GM21528 (cell line): ENCODE results near the gene EHF.
"Not testable (repeated sequence)": the region's sequence is repeated elsewhere in the genome, so short reads cannot be mapped to it uniquely, and the experiment has no call there.

Experiments
- ATAC-seq: cut with Tn5 transposase; IDR thresholded peaks from one replicate; pipeline ENCODE4 v1.9.1; 2021; ENCODE audit warnings: mild to moderate bottlenecking, moderate library complexity; ENCODE audit not compliant: unreplicated experiment, low FRiP score

The EHF gene

DNA sequence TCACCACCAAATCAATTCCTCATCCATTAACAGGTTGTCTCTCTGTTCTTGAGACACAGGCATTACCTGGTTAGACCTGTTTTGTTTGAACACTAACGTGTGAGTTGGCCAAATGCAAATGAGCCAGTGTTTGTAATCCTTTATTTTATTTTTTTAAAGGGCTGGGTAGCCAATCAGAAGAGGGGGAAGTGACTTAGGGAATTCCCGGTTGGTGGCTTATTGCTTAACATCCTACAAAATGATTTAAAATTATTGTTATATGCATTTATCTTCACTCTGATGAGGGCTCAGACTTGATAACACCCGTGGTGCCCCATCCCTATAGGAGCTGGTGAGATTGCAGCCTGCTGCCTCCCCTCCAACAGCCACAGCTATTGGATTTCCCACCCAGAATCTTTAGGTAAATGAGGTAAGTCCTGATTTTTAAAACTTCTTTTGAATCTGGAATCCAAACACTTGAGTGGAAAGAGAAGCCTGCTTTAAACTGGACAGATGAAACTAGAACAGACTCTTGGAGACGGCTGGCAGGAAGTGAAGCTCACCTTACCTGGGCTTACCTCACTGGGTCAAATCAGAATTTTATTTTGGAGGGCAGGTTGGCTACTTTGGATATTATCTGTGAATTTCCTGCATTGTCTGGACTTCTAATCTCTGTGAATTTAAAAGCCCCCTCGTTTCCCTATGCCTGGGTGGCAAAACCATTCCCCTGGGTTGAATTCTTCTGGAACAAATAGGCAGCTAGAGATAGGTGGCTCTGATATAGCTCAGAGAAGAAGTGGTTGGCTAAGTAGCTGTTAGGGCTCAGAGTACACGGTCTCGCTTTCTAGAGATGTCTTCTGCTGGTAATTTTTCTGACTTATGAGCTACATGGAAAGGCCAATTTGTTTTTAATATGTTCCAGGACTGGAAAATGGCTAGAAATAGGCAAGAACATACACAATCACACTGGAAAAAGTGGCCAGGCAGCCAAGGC lies at the start of gene EHF:
EHF (plus strand) TSS at position 274 of the 973 bp plus-strand sequence. CDS start 21,538 bp downstream, outside the sequence.
- no peak for ATAC-seq

DNA sequence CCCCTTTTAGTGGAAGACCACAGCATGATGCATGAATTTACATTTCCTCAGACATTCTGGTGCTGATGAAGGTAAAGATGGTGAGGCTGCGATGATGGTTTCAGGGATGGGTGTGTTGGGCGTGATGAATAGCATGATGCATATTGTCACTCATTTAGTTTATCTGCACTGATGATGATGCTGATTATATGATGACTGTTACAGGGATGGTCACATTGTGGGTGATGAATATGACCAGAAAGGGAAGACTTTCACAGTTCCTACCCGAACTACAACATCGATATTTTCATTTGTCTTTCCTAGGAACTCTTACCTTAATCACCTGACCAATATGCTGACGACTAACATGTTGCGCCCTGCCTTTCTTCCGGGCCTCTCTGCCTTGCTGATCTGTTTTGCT lies 47.4 kb upstream of the EHF start:
- no peak for ATAC-seq

DNA sequence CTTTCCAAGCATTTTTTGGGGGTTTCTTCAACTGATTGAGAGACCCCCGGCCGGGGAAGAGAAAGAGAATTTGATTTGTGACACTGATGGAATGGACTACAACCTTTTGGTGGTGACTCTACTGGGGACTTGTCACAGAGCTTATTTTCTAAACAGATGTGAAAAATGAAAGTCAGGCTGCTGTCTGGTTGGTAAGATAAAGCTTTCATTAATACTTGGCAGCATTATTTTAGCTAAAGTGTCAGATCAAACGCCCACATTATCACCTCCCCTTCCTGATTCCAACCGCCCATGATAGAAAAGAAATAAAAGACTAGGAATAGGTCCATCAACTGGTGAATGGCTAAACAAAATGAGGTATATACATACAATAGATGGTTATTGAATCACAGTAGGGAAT lies 45.6 kb upstream of the EHF start:
- ATAC-seq, result no peak

DNA sequence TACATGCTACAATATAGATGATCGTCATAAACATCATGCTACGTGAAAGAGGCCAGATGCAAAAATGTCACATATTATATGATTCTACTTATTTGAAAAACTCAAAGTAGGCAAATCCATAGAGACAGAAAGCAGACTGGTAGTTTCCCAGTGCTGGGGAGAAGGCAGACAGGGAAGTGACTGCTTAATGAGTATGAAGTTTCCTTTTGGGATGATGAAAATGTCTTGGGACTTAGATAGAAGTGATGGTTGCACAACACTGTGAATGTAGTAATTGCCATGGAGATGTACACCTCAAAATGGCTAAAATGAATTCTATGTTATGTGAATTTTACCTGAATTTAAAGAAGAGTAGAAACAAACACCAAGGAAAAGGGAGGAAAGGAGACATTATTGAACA lies 45.2 kb upstream of the EHF start:
- no peak for ATAC-seq

DNA sequence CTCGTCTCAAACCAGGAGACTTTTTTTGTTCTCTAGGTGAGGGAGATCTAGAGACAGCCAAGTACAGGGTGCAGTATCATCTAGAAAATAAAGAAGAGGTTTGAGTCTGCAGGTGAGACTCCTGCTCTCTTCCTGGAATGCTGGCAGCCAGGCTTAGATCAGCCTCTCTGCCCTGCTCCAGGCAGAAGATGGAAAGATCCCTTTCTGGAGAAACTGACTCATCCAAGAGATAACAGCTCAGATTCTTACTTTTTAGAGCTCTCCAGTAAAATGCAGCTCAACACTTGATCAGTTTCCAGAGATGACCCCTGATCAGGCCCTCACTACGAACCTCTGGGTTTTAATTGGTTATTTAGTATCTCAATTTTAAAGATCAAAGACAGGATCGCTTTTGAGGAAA lies 44.6 kb upstream of the EHF start:
- ATAC-seq, result no peak

DNA sequence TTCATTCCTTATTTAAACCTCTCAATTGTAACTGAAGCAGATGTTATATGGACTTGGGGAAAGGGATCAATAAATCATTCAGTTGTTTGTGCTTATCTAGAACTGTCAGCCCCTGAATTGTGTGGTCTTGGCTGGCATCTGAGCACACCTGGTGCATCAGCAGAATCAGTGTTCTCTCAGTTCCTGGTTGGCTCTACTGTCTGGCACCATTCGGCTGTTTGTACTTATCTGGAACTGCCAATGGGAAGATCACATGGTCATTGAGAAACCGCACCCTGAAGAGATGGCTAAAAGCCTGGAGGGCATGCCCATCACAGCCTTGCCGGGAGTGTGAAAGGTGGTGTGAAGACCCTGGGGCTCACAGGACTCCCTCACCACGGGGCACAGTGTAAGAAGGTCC lies 37.1 kb upstream of the EHF start:
- no peak for ATAC-seq

DNA sequence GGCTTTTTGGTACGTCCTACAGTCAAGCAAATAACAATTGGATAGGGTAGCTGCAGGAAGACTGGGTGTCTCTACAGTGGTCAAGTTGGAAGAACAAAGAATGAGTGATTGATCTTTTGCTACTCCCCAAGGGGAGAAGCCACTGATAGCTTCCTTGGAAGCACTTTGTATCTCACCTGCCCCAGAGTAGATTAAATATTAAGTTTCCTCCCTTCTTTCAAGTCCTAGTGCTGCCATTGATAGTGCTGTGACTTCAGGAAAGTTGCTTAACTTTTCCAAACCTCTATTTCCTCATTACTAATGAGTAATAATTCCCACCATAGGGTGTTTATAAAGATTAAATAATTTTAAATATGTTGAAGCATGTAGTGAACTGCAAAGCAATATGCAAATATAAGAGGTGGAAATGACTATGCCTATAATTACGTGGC lies 35.6 kb upstream of the EHF start:
- ATAC-seq, result peak; percentile 18

DNA sequence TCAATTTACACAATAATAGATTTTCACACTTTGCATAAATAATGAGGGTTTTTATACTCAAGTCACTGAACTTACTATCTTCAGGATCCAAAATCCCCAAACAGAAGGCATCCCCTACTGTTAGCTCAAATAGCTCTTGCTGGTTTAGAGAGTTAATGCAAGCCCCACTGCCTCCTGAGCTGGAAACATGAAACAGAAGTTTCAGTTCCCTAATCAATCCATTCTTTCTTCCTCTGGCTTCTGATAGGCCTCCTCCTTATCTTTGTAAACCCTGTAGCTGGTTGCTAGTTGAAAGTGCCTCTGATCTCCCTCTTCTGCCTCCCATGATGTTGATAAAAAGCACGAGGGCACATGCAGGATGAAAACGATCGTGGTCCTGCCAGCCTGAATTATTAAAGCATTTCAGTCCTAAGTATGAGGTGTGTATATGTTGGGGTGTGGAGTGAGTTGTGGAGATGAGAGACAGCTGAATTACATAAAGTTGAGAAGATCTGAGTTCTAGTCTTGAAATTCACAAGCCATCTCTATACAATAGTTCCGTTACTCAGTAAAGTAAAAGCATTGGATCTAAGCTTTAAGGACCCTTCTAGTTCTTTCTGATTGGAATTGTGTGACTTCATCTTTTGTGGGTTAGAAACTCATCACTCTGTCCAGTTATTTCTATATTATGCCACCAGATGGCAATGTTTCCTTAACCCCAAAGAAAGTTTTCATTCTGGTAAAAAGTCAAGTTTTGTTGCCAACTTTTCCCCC lies 35.0 kb upstream of the EHF start:
- peak; percentile 77 for ATAC-seq

DNA sequence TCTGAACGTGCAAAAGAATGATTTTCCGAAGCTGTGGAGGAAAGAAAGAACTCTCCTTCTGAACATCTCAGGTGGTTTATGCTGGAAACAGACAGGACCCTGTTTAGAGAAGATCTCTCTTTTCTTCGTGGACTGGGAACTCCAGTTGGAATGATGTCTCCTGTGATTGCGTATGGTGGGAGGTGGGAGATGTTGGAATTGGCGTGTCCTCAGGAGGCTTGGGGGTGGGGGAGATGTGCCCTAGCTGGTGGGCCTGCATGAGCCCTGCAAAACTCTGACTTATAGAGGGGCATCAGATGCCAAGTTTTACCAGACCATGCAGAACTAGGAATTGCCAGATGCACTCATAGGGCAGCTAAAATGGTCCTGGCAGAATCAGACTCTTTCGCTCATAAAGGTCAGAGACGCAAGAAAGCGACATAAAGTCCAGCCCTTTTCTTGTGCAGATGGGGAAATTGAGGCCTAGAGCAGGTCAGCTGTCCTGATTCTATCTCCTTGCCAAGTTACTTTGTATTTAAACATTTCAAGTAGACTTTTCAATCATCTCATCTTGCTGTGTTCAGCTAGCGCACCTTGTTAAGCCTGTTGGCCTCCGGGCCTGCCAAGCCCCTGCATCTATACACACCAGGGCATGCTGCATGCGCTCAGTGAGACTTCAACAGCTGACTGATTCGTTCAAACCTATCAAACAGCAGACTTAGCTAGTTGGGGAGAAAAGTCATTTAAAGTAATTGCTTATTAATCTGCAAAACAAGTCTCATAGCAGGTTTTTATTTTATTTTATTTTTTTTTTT lies 34.2 kb upstream of the EHF start:
- ATAC-seq, result no peak

DNA sequence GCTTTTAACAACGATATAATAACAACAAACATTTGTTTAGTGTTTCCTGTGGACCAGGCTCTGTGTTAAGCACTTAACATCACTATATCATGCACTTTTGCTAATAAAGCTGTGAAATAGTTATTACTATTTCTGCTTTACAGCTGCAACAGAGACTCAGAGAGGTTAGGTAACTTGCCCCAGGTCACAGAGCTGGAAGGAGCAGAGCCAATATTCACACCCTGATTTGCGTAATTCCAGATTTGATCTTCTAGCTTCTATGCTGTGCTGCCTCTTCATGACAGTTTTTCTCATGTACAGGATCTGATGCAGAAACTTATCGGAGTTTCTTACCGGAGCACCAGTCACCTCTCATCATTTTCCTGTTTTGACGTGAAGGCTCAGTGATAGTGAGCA lies 33.6 kb upstream of the EHF start:
- ATAC-seq, result no peak

DNA sequence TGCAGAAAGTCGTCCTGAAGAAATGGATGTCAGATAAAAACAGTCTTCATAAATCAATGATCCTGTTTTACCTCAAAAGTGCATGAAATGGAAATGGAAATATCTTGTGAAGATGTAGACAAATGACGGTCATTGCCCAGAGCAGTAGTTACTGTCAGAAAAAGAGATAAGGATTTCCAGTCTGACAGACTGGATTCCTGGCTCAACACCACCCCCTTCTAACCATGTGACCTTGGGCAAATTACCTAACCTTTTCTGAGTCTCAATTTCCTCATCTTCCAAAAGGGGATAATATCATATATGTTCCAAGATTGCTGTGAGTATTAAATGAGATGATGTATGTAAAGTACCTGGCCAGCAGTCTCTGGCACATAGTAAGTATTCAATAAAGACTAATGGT lies 32.9 kb upstream of the EHF start:
- ATAC-seq, result no peak

DNA sequence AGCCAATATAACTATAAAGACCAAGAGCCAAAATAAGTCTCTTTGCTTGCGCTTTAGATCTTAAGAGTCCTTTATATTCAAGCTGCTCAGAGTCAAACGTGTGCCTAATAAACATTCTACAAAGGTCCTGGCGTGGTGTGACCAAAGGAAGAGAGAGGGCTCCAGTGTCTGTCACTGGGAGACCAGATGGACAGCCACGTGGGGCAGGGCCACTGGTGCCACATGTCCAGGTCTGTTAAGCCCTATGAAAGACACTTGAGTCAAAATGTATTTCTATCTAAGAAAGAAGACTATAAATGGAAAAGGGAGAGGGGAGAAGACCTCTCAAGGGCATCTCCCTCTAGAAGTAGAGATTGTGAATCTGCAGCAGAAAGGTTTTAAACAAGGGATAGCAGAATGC lies 32.2 kb upstream of the EHF start:
- no peak for ATAC-seq

DNA sequence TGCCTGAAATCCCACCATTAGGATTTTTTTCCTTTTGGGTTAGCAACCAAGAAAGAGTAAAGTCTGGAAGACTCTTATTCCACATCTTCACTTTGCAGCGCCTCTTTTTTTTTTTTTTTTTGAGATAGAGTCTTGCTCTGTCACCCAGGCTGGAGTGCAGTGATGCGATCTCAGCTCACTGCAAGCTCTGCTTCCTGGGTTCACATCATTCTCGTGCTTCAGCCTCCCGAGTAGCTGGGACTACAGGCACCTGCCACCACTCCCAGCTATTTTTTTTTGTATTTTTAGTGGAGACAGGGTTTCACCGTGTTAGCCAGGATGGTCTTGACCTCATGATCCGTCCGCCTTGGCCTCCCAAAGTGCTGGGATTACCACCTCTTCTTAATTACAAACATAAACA lies 31.7 kb upstream of the EHF start:
- not testable (repeated sequence) for ATAC-seq

DNA sequence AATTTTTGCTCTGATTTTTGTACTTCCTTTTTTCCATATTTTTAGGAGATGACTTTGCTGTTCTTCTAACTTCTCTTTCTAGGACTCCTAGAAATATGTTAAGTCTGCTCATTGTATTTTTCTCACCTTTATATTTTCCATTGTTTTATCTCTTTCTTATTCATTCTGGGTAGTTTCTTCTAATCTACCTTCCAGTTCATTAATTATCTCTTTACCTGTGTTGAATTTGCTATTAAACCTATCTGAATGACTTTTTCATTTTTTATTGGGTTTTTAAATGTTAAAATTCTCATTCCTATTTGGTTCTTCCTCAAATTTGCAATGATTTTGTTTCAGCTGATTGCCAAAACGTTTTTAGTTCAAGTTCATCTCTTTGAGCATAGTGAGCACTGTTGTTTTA lies 27.8 kb upstream of the EHF start:
- no peak for ATAC-seq

DNA sequence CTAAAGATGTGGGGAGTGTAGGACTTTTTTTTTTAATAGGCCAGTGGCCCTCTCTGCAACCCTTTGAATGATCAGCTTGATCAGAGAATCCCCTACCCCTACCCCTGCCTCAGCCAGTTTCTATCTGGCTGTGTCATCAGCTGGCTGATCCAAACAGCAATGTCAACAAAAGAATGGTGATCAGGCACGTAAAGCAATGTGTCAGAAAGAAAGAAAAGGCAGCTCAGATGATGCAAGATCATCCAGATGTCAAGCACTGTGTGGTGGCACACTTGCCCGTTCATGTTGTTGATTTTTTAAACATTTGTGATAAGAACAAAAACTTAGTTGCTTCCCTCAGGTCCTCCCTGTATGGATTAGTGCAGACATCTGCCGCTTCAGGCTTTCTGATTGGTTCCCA lies 26.3 kb upstream of the EHF start:
- ATAC-seq, result no peak

DNA sequence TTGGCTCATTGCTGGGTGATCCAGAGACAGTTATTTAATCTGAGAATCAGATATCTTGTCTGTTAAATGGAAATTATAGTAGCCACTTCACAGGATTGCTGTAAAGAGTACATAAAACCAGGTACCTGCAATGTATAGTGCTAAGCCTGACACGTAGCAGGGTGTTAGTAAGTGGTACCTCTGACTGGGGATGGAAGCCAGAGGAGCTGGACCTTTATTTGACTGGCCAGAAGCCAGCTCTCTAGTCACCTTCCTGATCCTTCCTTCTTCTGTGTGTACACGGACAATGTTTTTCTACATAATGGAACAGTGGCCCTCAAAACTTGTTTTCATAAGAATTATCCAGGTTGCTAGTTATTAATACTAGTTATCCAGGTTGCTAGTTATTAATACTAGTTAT lies 25.5 kb upstream of the EHF start:
- no peak for ATAC-seq

DNA sequence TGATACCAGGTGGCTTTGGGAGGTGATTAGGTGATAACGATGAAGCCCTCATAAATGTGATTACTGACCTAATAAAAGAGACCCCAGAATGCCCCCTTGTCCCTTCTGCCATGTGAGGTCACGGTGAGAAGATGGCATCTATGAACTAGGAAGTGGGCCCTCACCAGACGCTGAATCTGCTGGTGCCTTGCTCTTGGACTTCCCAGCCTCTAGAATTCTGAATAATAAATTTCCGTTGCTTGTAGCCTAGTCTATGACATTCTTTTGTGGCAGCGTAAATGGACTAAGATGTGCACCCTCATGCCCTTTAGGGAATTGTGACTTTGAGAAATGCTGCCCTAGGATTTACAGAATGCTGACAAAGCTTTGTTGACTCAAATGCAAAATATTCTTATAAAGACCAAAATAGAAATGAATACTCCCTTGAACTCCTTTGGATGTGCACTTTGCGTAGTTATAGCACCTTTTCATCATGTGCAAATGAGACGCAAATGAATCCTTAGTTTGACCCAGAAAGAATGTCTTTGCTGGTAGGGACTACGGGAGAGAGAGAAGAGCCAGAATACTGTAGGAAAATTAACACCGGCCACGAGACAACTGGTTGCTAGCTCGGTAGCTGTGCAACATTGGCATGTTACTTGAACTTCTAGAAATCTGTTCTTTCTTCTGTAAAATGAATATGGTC lies 24.8 kb upstream of the EHF start:
- ATAC-seq, result no peak

DNA sequence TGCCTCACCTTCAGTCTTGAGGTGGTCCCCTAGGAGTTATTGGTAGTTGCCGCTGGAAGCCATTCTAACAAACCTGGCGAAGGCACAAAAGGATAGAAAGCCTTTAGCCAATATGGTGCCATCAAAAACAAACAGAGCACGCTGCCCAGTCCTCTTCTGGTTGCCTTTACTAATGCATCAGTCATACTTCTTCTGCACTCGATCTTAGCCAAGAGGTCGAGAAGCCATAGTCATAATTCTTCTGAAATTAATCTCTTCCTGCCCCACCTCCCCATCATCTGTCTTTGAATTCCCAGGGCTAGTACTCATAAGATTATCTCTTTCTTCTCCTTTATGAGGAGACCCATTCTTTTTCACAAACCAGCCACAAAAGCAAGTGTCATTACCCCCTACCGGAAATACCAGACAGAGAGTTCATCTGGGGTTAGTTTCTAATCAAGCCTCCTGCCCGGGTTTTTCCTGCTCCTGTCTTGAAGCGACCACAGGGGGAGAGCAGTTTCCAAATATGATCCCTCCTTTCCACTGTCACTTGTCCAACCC lies 21.4 kb upstream of the EHF start:
- no peak for ATAC-seq

DNA sequence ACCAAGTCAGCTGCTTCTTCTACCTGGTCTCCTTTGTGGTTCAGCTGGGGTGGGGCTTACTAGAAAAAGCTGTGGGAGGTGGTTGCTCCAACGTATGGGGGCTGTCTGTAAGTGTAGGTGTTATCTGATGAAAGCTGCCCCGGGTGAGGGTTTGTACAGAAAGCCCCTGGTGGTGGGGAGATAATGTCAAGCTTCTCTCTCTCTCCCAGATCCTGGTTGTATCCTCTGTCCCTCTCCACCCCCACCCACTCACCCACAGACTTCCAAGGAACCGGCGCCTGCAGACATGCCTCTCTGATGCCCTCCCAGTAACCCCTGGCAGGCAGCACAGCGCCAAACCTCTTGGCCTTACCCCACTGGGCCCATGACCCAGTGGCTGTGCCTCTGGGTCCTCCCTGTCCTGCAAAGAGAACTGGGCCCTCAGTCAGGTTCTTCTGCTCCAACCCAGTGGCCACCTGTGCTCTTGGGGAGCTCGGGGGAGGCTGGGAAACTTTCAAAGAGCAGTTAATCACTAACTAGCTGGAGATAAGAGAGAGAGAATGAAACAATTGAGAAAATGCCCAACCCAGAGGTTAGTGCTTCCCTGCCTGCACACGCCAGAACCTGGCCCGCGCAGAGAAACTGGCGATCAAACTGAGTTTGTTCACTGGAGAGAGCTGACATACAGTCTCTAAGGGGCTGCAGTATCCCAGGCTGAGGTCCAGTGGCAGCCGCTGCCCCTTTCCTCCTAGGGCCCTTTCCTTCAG lies 20.4 kb upstream of the EHF start:
- no peak for ATAC-seq
